Brain pericyte (primary cell): ENCODE data around the gene SLC12A7.
"Not testable (repeated sequence)": the region's sequence is repeated elsewhere in the genome, so short reads cannot be mapped to it uniquely, and the experiment has no call there.

Experiments used
- DNase-seq: peaks from one replicate; pipeline ENCODE4 v3.0.0-alpha.2; 2012; ENCODE audit warnings: low read depth, low spot score

Gene SLC12A7

GRCh38 chr5:1063661-1064382 is 48.0 kb downstream of the SLC12A7 start:
- no peak for DNase-seq

GRCh38 chr5:1062761-1063568 is 48.9 kb downstream of the SLC12A7 start:
- DNase-seq: no peak

- no peak for DNase-seq
These were observed 49.9 kb downstream of the SLC12A7 start for GRCh38 chr5:1061916-1062315.

- not testable (repeated sequence) for DNase-seq
These were observed 50.6 kb downstream of the SLC12A7 start for GRCh38 chr5:1061292-1061691.

- DNase-seq: no peak
These were observed 51.3 kb downstream of the SLC12A7 start for GRCh38 chr5:1060535-1060981.

- no peak for DNase-seq
These were observed 52.0 kb downstream of the SLC12A7 start for GRCh38 chr5:1059884-1060263.

GRCh38 chr5:1058988-1059883 is 52.6 kb downstream of the SLC12A7 start:
- no peak for DNase-seq

GRCh38 chr5:1058083-1058945 is 53.5 kb downstream of the SLC12A7 start:
- DNase-seq: no peak

- no peak for DNase-seq
These were observed 54.3 kb downstream of the SLC12A7 start for GRCh38 chr5:1057485-1058082.

- no peak for DNase-seq
These were observed 55.0 kb downstream of the SLC12A7 start for GRCh38 chr5:1056611-1057484.

- DNase-seq: no peak
These were observed 55.8 kb downstream of the SLC12A7 start for GRCh38 chr5:1055896-1056610.

- DNase-seq: no peak
These were observed 56.8 kb downstream of the SLC12A7 start for GRCh38 chr5:1054799-1055775.

- no peak for DNase-seq
These were observed 57.7 kb downstream of the SLC12A7 start for GRCh38 chr5:1054018-1054798.

GRCh38 chr5:1053391-1054017 is 58.4 kb downstream of the SLC12A7 start:
- no peak for DNase-seq

GRCh38 chr5:1052641-1053390 is 59.0 kb downstream of the SLC12A7 start:
- DNase-seq: no peak

GRCh38 chr5:1052076-1052475 is 59.8 kb downstream of the SLC12A7 start:
- DNase-seq: no peak
